HG03103 (cell line): ENCODE measurements around the gene ACAP3.

Source experiments
- ATAC-seq: cut with Tn5 transposase; IDR thresholded peaks from one replicate; pipeline ENCODE4 v1.9.1; 2021; ENCODE audit warnings: low read depth; ENCODE audit not compliant: unreplicated experiment

Gene ACAP3

GRCh38 chr1:1345860-1346500, 38.2 kb upstream of the ACAP3 start:
- no peak for ATAC-seq

GRCh38 chr1:1345384-1345783, 37.7 kb upstream of the ACAP3 start:
- ATAC-seq, result no peak

- ATAC-seq, result no peak
These were observed 37.1 kb upstream of the ACAP3 start for GRCh38 chr1:1344655-1345361.

GRCh38 chr1:1343811-1344421, 36.2 kb upstream of the ACAP3 start:
- ATAC-seq, result no peak

GRCh38 chr1:1342584-1343115, 34.9 kb upstream of the ACAP3 start:
- ATAC-seq, result no peak

GRCh38 chr1:1342061-1342562, 34.4 kb upstream of the ACAP3 start:
- ATAC-seq, result no peak

GRCh38 chr1:1341549-1342021, 33.9 kb upstream of the ACAP3 start:
- no peak for ATAC-seq

- ATAC-seq, result no peak
These were observed 33.2 kb upstream of the ACAP3 start for GRCh38 chr1:1340791-1341548.

- ATAC-seq, result no peak
These were observed 32.5 kb upstream of the ACAP3 start for GRCh38 chr1:1340185-1340584.

- ATAC-seq, result no peak
These were observed 30.5 kb upstream of the ACAP3 start for GRCh38 chr1:1338278-1338677.

GRCh38 chr1:1337793-1338147, 30.0 kb upstream of the ACAP3 start:
- no peak for ATAC-seq

GRCh38 chr1:1336931-1337792, 29.4 kb upstream of the ACAP3 start:
- no peak for ATAC-seq

- no peak for ATAC-seq
These were observed 28.7 kb upstream of the ACAP3 start for GRCh38 chr1:1336446-1336845.

- no peak for ATAC-seq
These were observed 28.1 kb upstream of the ACAP3 start for GRCh38 chr1:1335792-1336248.

GRCh38 chr1:1335283-1335682, 27.6 kb upstream of the ACAP3 start:
- ATAC-seq, result no peak

- no peak for ATAC-seq
These were observed 27.1 kb upstream of the ACAP3 start for GRCh38 chr1:1334835-1335234.

- ATAC-seq, result no peak
These were observed 26.0 kb upstream of the ACAP3 start for GRCh38 chr1:1333551-1334241.

GRCh38 chr1:1332774-1333480, 25.2 kb upstream of the ACAP3 start:
- ATAC-seq, result no peak
